Measurements from ENCODE around the gene SLC26A2. TPM values are rescaled to one million over a fixed set of nuclear protein-coding genes. Genes with fewer than 3 reads are reported as not detected.
"Not testable (repeated sequence)": the region's sequence is repeated elsewhere in the genome, so short reads cannot be mapped to it uniquely, and the experiment has no call there.

SLC26A2 gene
- total RNA-seq, 1 experiment from 2014 or later: 17.5 TPM

DNA sequence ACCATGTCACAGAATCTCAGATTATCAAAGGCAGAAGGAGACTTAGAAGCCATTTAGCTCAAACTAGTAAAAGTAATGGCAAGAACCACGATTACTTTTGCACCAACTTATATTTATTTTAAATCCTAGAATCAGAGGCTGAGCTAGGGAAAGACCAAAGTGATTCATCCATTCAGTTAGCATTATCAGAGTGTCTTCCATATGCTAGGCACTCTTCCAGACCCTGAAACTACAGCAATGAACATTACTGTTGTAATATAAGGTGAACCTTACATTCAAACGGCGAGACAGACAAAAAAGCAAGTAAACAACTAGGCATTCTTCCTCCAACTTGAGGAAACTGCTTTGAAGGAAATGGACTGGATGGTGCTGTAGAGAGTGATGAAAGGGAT, 23.9 kb upstream of the SLC26A2 start:
- no peak for DNase-seq (ENCODE audit: low read depth)

- DNase-seq (ENCODE audit: low read depth): peak; percentile 80
These were observed 22.9 kb upstream of the SLC26A2 start for GRCh38 chr5:149937610-149938009.

GRCh38 chr5:149938279-149938678, 22.3 kb upstream of the SLC26A2 start:
- DNase-seq (ENCODE audit: low read depth): peak; percentile 98

DNA sequence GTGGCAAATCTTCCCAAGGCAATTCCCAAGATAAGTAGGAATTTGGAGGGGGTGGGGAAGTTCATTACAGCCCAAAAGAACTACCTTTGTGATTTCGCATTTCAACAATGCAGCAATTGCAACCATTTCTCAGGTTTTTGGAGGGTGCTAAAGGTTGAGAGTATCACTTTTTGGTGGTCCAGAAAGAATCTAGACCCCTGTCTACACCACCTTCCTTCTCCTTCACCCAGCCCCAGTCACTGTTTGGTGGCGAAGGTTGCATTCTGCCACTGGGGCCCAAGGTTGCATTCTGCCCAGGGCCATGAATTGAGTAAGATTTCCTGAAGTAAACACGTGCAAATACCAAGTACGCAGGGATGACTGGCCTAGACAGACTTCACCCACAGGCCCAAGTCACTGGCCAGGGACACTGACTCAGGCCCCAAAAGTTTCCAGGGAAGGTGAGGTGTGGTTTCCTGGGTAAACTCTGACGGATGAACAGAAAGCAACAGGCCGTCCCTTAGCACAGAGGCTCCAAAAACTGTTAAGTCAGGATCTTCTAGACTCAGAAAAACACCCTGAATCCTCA, 21.7 kb upstream of the SLC26A2 start:
- DNase-seq (ENCODE audit: low read depth): peak; percentile 99

DNA sequence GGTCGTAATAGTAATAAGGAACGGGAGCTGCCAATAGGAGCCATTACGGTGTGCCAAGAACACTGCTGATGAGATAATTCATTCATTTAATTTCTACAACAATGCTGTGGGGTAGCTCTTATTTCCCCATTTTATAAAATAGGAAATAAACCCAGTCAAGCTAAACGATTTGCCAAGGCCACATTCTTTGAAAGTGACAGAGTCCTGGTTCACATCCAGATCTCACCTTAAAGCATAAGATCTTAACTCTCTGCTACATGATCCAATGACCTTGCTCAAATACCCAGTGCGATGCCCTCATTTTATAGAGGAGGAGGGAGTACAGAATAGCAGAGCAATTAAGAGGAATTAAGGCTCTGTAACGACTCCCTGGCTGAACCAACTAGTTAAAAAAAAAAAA, 21.0 kb upstream of the SLC26A2 start:
- DNase-seq (ENCODE audit: low read depth): peak; percentile 88

GRCh38 chr5:149940077-149940574, 20.4 kb upstream of the SLC26A2 start:
- peak; percentile 58 for DNase-seq (ENCODE audit: low read depth)

DNA sequence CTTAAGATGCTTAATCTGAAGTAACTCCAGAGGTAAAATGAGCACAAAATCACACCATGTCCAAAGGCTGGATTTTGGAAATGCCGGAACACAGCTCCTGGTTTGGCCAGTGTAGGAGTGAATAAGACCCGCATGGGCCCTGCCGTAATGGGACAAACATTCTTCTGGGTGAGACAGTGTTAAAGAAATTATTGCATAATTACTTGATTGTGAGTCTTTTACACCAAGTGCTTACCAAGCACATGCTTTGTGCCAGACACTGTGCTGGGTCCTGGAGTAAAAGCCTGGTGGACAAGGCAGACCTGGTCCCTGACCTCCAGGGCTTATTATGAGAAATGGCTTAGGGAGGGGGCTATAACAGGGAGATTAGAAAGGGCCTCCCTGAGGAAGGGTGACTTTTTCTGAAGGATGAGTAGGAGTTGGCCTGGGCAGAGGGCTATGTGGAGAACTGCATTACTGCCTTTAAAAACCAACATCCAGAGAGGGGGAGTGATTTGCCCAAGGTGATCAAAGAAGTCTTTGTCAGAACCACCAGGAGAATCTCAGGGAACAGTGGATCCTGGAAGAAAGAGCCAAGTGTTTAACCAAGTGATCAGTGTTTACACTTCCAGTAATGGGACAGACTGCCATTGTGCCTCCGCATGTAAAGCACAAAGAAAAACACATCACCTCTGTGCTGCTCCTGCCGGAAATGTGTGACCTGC, 19.5 kb upstream of the SLC26A2 start:
- DNase-seq (ENCODE audit: low read depth): no peak

DNA sequence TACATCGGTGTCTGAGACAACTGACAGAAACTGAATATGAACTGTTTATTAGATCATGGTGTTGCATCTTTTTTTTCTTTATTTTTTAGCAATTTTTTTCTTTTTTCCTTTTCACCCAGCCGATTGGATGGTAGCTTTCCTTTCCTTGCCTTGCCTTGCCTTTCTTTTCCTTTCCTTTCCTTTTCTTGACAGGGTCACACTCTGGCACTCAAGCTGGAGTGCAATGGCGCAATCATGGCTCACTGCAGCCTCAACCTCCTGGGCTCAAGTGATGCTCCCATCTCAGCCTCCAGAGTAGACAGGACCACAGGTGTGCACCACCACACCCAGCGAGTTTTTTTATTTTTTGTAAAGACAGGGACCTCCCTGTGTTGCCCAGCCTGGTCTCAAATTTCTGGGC, 18.8 kb upstream of the SLC26A2 start:
- no peak for DNase-seq (ENCODE audit: low read depth)

DNA sequence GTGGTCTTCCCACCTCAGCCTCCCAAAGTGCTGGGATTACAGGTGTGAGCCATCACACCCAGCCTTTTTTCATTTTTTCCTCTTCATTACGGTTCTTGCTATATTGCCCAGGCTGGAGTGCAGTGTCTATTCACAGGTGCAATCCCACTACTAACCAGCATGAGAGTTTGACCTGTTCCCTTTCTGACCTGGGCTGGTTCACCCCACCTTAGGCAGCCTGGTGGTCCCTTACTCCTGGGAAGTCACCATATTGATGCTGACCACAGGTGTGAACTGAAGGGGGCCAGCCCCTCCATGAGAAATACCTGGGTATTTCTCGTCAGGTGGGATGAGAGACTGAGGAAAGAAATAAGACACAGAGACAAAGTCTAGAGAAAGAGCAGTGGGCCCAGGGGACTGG, 18.4 kb upstream of the SLC26A2 start:
- no peak for DNase-seq (ENCODE audit: low read depth)

- DNase-seq (ENCODE audit: low read depth): not testable (repeated sequence)
These were observed 17.8 kb upstream of the SLC26A2 start for GRCh38 chr5:149942741-149943169.

GRCh38 chr5:149943177-149943949, 17.2 kb upstream of the SLC26A2 start:
- DNase-seq (ENCODE audit: low read depth): not testable (repeated sequence)

DNA sequence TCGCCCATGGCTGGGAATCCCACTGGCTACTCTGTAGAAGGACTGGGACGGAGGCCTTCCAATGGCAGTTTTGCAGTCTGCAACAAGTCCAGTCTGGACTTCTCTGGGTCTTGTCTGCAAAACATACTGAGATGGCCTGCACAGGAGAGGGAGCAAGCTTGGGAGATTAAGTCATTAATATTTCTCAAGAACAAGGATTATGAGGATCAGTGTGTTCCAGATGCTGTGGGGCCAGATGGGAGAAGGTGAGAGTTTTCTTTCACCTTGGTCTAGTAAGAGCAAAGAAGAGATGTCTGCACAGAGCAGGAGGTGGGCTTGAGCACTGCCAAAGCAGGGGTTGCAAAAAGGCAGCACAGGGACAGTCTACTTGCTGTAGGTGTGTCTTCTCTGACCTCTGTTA, 15.9 kb upstream of the SLC26A2 start, which contains the start of gene PDE6A:
PDE6A (minus strand) TSS at position 128 of the 400 bp plus-strand sequence; CDS start at position 8, 120 bp downstream.
- no peak for DNase-seq (ENCODE audit: low read depth)

DNA sequence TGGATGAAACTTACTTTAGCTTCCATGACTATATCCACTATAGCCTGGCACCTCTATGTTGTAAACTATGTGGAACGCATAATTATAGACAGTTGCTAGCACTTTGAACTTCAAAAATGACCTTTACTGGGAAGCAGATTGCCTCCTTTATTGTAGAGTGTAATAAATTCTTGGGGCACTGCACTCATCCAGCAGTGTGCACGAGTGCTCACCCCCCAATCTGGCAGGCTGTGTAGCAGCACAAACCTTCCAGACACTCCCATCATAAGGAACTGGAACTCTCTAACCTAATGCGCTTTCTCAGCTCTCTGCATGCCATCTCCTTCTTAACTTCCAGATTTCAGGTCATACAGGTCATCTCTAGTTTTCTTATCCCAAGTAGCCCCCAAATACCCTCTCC, 14.4 kb upstream of the SLC26A2 start:
- no peak for DNase-seq (ENCODE audit: low read depth)

DNA sequence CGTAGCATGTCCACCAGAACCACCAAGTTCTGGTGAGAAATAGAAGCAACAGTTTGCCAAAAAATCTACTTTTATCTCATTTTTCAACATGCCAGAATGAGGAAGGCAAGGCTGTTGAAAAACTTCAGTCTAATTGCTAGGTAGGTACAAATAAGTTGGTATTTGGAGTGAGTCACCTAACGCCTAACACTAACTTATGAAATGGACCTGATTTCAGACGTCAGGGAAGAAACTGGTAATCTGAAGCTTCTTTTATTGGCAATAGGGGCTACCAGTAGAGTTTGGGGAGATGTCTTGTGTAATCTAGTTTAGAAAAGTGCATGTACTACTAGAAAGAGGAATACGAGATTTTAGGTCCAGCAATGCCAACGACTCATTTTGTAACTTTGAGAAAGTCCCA, 11.6 kb upstream of the SLC26A2 start:
- DNase-seq (ENCODE audit: low read depth): no peak

DNA sequence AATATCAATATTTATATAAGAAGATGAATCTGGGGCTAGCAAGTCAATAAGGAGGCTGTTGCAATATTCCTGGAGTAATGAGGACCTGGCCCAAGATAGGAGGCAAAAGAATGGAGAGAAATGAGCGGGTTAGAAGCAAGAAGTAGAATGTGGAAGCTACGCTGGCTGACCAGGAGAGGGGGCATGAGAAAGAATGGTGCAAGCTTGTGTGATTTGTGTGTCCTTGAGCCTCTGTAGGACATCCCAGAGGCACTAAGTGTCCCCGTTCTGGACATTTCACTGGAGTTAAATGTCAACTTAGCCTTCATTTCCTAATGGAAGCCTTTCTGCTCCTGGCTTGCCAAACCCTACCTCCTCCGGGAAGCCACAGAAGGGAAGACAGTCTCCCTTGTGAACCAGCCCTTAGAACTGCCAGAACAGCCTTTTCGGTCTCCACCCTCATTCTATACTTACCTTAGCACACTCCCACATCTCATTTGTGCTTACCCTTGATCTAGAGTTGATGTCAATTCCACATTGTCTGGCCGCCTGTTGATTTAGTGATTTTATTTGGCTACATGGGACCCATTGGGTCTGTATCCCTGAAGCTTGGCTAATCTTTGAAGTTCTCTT, 9.3 kb upstream of the SLC26A2 start:
- DNase-seq (ENCODE audit: low read depth): no peak

DNA sequence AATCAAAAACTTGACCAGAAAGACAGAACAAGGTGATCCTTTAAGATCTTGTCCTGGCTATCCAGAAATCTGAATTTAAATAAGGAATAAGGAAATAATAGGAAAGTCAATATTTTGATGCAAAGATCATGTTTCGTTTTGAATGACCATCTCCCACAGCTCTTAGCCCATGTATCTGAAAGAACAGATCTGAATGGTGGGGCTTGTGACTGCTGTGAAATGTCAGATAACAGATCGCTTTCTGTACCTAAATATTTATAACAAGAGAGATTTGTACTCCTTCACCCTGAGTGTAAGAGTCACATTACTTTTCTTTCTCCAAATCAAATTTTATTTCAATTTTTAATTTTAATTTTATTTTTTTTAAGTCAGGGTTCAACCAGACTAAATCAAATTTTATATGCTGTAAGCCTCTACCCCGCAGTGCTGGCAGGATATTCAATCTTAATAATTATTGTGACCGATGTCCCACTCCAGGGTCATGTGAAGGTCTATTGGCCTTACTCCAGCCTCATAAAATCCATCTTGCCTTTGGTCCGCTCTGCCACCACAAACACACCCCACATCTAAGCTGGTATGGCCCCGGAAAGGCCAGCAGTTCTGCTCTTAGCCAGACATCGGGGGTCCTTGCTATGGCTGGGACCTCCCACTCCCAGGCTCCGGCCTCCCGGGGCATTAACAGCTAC, 7.0 kb upstream of the SLC26A2 start:
- no peak for DNase-seq (ENCODE audit: low read depth)

- DNase-seq (ENCODE audit: low read depth): no peak
These were observed 5.8 kb upstream of the SLC26A2 start for GRCh38 chr5:149954798-149955197.

DNA sequence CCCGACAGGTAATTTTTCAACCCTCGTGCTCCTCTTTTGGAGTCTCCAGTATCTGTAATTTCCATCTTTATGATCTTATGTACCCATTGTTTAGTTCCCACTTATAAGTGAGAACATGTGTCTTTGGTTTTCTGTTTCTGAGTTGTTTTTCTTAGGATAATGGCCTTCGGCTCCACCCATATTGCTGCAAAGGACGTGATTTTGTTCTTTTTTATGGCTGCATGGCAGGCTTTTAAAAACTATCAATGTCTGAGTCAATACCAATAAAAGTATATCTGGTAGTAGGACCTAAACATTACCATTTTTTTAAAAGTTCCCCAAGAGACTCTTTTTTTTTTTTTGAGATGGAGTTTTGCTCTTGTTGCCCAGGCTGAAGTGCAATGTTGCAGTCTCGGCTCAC, 3.9 kb upstream of the SLC26A2 start:
- peak; percentile 24 for DNase-seq (ENCODE audit: low read depth)

DNA sequence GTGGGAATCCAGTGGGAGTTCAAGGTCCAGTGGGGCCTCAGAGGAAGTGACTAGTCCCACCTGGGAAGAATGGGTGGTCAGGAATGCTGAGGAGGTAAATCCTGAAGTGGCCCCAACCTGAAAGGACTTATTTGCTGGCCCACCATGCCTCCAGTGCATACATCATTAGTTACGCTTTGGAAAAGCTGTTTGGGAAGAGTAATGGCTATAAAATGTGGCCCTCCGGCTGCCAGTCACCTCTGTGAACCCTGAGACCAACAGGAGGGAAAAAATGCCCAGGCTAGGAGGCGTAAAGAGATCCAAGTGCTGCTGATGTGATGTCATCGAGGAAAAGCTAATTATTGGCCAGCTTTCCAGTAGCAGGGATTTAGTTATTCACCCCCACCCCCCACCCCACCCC, 2.7 kb upstream of the SLC26A2 start:
- DNase-seq (ENCODE audit: low read depth): peak; percentile 98

DNA sequence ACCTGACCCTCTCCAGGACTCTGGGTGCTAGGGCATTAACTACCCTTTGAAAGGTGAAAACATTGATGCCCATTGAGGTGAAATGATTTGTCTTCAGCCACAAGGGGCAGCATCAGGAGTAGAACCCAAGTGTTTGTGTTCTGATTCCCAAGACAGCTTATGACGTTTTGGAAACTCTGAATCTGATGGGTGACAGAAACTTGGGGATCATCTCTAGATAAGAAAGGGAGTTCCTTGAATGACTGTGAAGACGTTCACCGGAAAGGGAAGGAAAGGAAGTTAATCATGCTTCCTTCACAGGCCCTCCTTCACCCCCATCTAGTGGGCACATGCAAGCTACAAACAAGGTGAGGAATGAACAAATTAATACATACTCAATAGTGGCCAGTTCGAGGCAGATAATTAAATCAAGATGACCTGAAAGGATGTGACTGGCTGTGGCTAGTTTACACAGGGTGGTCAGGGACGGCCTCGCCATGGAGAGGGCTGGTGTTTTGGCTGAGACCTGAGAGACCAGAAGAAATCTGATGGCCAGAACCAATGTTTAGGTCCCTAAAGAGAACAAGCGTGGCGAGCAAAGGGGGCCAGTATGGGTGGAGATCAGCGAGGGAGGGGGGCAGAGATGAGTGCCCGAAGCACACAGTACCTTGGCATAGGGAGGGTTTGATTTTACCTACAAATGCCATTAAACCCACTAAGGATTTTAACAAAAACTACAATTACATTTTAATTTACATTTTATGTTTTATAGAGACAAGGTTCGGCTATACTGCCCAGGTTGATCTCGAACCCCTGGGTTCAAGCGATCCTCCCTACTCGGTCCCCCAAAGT, 937 bp upstream of the SLC26A2 start:
- DNase-seq (ENCODE audit: low read depth): peak; percentile 97

Measured in M059J (cell line).